ENCODE data around the gene CBX5. TPM values are rescaled to one million over a fixed set of nuclear protein-coding genes. Genes with fewer than 3 reads are reported as not detected.

CBX5 gene
- total and polyA plus RNA-seq, 2 of the 8 experiments (the other 6 are each of a cell fraction or from before 2014, with no cell fraction given): 62.4 to 231 TPM

DNA sequence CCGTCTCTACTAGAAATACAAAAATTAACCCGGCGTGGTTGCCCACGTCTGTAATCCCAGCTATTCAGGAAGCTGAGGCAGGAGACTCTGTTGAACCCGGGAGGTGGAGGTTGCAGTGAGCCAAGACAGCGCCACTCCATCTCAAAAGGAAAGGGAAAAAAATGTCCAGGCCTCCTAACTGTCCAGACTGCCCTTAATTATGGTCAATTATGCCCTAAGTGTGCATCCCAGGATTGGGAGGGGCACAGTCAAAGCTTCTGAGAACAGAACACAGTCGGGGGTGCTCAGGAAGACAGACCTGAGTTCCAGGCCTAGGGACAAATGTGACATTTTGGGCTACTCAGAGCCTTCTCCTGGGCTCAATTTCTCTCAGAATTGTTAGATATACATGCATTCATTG, 59.4 kb downstream of the CBX5 start (continued):
- TF ChIP-seq, protein P1, sequence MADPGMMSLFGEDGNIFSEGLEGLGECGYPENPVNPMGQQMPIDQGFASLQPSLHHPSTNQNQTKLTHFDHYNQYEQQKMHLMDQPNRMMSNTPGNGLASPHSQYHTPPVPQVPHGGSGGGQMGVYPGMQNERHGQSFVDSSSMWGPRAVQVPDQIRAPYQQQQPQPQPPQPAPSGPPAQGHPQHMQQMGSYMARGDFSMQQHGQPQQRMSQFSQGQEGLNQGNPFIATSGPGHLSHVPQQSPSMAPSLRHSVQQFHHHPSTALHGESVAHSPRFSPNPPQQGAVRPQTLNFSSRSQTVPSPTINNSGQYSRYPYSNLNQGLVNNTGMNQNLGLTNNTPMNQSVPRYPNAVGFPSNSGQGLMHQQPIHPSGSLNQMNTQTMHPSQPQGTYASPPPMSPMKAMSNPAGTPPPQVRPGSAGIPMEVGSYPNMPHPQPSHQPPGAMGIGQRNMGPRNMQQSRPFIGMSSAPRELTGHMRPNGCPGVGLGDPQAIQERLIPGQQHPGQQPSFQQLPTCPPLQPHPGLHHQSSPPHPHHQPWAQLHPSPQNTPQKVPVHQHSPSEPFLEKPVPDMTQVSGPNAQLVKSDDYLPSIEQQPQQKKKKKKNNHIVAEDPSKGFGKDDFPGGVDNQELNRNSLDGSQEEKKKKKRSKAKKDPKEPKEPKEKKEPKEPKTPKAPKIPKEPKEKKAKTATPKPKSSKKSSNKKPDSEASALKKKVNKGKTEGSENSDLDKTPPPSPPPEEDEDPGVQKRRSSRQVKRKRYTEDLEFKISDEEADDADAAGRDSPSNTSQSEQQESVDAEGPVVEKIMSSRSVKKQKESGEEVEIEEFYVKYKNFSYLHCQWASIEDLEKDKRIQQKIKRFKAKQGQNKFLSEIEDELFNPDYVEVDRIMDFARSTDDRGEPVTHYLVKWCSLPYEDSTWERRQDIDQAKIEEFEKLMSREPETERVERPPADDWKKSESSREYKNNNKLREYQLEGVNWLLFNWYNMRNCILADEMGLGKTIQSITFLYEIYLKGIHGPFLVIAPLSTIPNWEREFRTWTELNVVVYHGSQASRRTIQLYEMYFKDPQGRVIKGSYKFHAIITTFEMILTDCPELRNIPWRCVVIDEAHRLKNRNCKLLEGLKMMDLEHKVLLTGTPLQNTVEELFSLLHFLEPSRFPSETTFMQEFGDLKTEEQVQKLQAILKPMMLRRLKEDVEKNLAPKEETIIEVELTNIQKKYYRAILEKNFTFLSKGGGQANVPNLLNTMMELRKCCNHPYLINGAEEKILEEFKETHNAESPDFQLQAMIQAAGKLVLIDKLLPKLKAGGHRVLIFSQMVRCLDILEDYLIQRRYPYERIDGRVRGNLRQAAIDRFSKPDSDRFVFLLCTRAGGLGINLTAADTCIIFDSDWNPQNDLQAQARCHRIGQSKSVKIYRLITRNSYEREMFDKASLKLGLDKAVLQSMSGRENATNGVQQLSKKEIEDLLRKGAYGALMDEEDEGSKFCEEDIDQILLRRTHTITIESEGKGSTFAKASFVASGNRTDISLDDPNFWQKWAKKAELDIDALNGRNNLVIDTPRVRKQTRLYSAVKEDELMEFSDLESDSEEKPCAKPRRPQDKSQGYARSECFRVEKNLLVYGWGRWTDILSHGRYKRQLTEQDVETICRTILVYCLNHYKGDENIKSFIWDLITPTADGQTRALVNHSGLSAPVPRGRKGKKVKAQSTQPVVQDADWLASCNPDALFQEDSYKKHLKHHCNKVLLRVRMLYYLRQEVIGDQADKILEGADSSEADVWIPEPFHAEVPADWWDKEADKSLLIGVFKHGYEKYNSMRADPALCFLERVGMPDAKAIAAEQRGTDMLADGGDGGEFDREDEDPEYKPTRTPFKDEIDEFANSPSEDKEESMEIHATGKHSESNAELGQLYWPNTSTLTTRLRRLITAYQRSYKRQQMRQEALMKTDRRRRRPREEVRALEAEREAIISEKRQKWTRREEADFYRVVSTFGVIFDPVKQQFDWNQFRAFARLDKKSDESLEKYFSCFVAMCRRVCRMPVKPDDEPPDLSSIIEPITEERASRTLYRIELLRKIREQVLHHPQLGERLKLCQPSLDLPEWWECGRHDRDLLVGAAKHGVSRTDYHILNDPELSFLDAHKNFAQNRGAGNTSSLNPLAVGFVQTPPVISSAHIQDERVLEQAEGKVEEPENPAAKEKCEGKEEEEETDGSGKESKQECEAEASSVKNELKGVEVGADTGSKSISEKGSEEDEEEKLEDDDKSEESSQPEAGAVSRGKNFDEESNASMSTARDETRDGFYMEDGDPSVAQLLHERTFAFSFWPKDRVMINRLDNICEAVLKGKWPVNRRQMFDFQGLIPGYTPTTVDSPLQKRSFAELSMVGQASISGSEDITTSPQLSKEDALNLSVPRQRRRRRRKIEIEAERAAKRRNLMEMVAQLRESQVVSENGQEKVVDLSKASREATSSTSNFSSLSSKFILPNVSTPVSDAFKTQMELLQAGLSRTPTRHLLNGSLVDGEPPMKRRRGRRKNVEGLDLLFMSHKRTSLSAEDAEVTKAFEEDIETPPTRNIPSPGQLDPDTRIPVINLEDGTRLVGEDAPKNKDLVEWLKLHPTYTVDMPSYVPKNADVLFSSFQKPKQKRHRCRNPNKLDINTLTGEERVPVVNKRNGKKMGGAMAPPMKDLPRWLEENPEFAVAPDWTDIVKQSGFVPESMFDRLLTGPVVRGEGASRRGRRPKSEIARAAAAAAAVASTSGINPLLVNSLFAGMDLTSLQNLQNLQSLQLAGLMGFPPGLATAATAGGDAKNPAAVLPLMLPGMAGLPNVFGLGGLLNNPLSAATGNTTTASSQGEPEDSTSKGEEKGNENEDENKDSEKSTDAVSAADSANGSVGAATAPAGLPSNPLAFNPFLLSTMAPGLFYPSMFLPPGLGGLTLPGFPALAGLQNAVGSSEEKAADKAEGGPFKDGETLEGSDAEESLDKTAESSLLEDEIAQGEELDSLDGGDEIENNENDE (IDR thresholded peaks at IDR 0.05; ENCODE audit: insufficient replicate concordance, low read length): no peak
- no peak for TF ChIP-seq ZNF274 (IDR thresholded peaks at IDR 0.05; ENCODE audit: borderline replicate concordance, extremely low read depth, low read length)
